IPS-18a (cell line): ENCODE data around the gene RBMX2.
"Not testable (repeated sequence)": the region's sequence is repeated elsewhere in the genome, so short reads cannot be mapped to it uniquely, and the experiment has no call there.

Experiments
- H3K27ac ChIP-seq: one replicate; pipeline ENCODE4 v1.5.1; 2013; ENCODE audit warnings: low read length
- H3K27me3 ChIP-seq: one replicate; pipeline ENCODE4 v1.6.1; 2013; ENCODE audit warnings: mild to moderate bottlenecking, low read length; ENCODE audit not compliant: control insufficient read depth, insufficient read depth
- H3K36me3 ChIP-seq: one replicate; pipeline ENCODE4 v1.6.1; 2013; ENCODE audit warnings: low read depth, low read length; ENCODE audit not compliant: control insufficient read depth
- H3K4me1 ChIP-seq: one replicate; pipeline ENCODE4 v1.6.1; 2013; ENCODE audit warnings: low read depth, low read length; ENCODE audit not compliant: control insufficient read depth
- H3K4me3 ChIP-seq: one replicate; pipeline ENCODE4 v1.5.1; 2013; ENCODE audit warnings: low read length
- H3K9ac ChIP-seq: one replicate; pipeline ENCODE4 v1.6.1; 2013; ENCODE audit warnings: mild to moderate bottlenecking, low read length, moderate library complexity
- H3K9me3 ChIP-seq: one replicate; pipeline ENCODE4 v1.6.1; 2013; ENCODE audit warnings: low read depth, low read length; ENCODE audit not compliant: control insufficient read depth

Gene RBMX2

GRCh38 chrX:130415201-130415600, 13.4 kb downstream of the RBMX2 start:
- Histone ChIP-seq H3K4me1 (peaks cover 3% of the 10 kb centered on the region), H3K4me3 (no peak overlapping the region), H3K9me3 (peaks cover 21% of the 10 kb centered on the region), H3K36me3 (peaks cover 14% of the 10 kb centered on the region), H3K27me3 (no peaks in the 10 kb centered on the region), H3K9ac (no peak overlapping the region), H3K27ac (no peak overlapping the region)

GRCh38 chrX:130416785-130417184, 15.0 kb downstream of the RBMX2 start:
- H3K4me1 ChIP-seq = peaks cover 3% of the 10 kb centered on the region
- H3K9me3 ChIP-seq = peaks cover 17% of the 10 kb centered on the region
- H3K36me3 ChIP-seq = peaks cover 7% of the 10 kb centered on the region
- H3K27me3 ChIP-seq = no peaks in the 10 kb centered on the region
- no peak overlapping the region for H3K27ac ChIP-seq
- H3K9ac ChIP-seq = no peak overlapping the region
- no peak overlapping the region for H3K4me3 ChIP-seq

- Histone ChIP-seq H3K27ac (no peak overlapping the region), H3K9me3 (peaks cover 17% of the 10 kb centered on the region), H3K27me3 (no peaks in the 10 kb centered on the region), H3K9ac (no peak overlapping the region), H3K36me3 (peaks cover 3% of the 10 kb centered on the region), H3K4me3 (no peak overlapping the region), H3K4me1 (peaks cover 3% of the 10 kb centered on the region)
Observed at GRCh38 chrX:130418066-130418465, 16.3 kb downstream of the RBMX2 start.

- Histone ChIP-seq H3K36me3 (peaks cover 3% of the 10 kb centered on the region), H3K9me3 (peaks cover 17% of the 10 kb centered on the region), H3K9ac (no peak overlapping the region), H3K27ac (no peak overlapping the region), H3K4me3 (no peak overlapping the region), H3K27me3 (no peaks in the 10 kb centered on the region), H3K4me1 (peaks cover 3% of the 10 kb centered on the region)
Observed at GRCh38 chrX:130418740-130419139, 17.0 kb downstream of the RBMX2 start.

- Histone ChIP-seq H3K36me3 (peaks cover 3% of the 10 kb centered on the region), H3K27me3 (no peaks in the 10 kb centered on the region), H3K9ac (no peak overlapping the region), H3K4me3 (no peak overlapping the region), H3K27ac (no peak overlapping the region), H3K9me3 (peaks cover 17% of the 10 kb centered on the region), H3K4me1 (peaks cover 3% of the 10 kb centered on the region)
Observed at GRCh38 chrX:130419263-130419662, 17.5 kb downstream of the RBMX2 start.

GRCh38 chrX:130426531-130426930, 24.7 kb downstream of the RBMX2 start:
- H3K9me3 ChIP-seq = peaks cover 3% of the 10 kb centered on the region
- H3K9ac ChIP-seq = no peak overlapping the region
- H3K36me3 ChIP-seq = no peaks in the 10 kb centered on the region
- no peaks in the 10 kb centered on the region for H3K4me1 ChIP-seq
- H3K27me3 ChIP-seq = no peaks in the 10 kb centered on the region
- H3K4me3 ChIP-seq = no peak overlapping the region
- H3K27ac ChIP-seq = no peak overlapping the region

GRCh38 chrX:130429236-130429635, 27.4 kb downstream of the RBMX2 start:
- H3K27ac ChIP-seq, H3K27me3 ChIP-seq, H3K36me3 ChIP-seq, H3K9me3 ChIP-seq, H3K4me1 ChIP-seq, H3K9ac ChIP-seq, H3K4me3 ChIP-seq: not testable (repeated sequence)

- H3K4me3 ChIP-seq = no peak overlapping the region
- H3K9me3 ChIP-seq = peaks cover 12% of the 10 kb centered on the region
- H3K9ac ChIP-seq = no peak overlapping the region
- no peak overlapping the region for H3K27ac ChIP-seq
- no peaks in the 10 kb centered on the region for H3K27me3 ChIP-seq
- H3K4me1 ChIP-seq = no peaks in the 10 kb centered on the region
- H3K36me3 ChIP-seq = no peaks in the 10 kb centered on the region
Observed at GRCh38 chrX:130435937-130436336, 34.1 kb downstream of the RBMX2 start.

GRCh38 chrX:130437996-130438395, 36.2 kb downstream of the RBMX2 start:
- H3K4me1 ChIP-seq, H3K4me3 ChIP-seq, H3K27me3 ChIP-seq, H3K9ac ChIP-seq, H3K27ac ChIP-seq, H3K36me3 ChIP-seq: not testable (repeated sequence)
- peaks cover 12% of the 10 kb centered on the region for H3K9me3 ChIP-seq

- H3K4me3 ChIP-seq = no peak overlapping the region
- H3K9me3 ChIP-seq = peaks cover 9% of the 10 kb centered on the region
- H3K27me3 ChIP-seq = no peaks in the 10 kb centered on the region
- H3K36me3 ChIP-seq = no peaks in the 10 kb centered on the region
- no peak overlapping the region for H3K27ac ChIP-seq
- no peaks in the 10 kb centered on the region for H3K4me1 ChIP-seq
- H3K9ac ChIP-seq = no peak overlapping the region
Observed at GRCh38 chrX:130443875-130444274, 42.1 kb downstream of the RBMX2 start.

GRCh38 chrX:130444641-130445336, 43.0 kb downstream of the RBMX2 start:
- Histone ChIP-seq H3K27ac (no peak overlapping the region), H3K9ac (no peak overlapping the region), H3K4me1 (no peaks in the 10 kb centered on the region), H3K9me3 (peaks cover 9% of the 10 kb centered on the region), H3K27me3 (no peaks in the 10 kb centered on the region), H3K4me3 (no peak overlapping the region), H3K36me3 (no peaks in the 10 kb centered on the region)

GRCh38 chrX:130446974-130447373, 45.2 kb downstream of the RBMX2 start:
- Histone ChIP-seq H3K36me3 (no peaks in the 10 kb centered on the region), H3K27me3 (no peaks in the 10 kb centered on the region), H3K4me1 (no peaks in the 10 kb centered on the region), H3K4me3 (no peak overlapping the region), H3K9me3 (peaks cover 6% of the 10 kb centered on the region), H3K27ac (no peak overlapping the region), H3K9ac (no peak overlapping the region)
